ENCODE data around the gene GON4L.
"Not testable (repeated sequence)": the region's sequence is repeated elsewhere in the genome, so short reads cannot be mapped to it uniquely, and the experiment has no call there.

Gene GON4L

GRCh38 chr1:155717041-155717440 lies 140.0 kb downstream of the GON4L start:
- Histone ChIP-seq H3F3A (ENCODE audit: control insufficient read depth, insufficient read depth) (no peaks in the 10 kb centered on the region), H3K36me3 (ENCODE audit: control insufficient read depth, low read length) (peaks cover 60% of the 10 kb centered on the region), H3K4me2 (ENCODE audit: low read length) (no peak overlapping the region), H3K9me3 (ENCODE audit: control insufficient read depth, insufficient read depth, low read length) (no peaks in the 10 kb centered on the region), H3K27me3 (ENCODE audit: control insufficient read depth, low read length) (no peaks in the 10 kb centered on the region), H3K27ac (ENCODE audit: low read depth, low read length) (no peak overlapping the region), H4K20me1 (ENCODE audit: control insufficient read depth, insufficient read depth, low read depth, low read length) (no peaks in the 10 kb centered on the region), H3K4me1 (ENCODE audit: control insufficient read depth, low read length) (peaks cover 13% of the 10 kb centered on the region), H3K4me3 (ENCODE audit: low read length) (no peak overlapping the region), H3K79me2 (ENCODE audit: control insufficient read depth, low read length) (peaks cover 31% of the 10 kb centered on the region), H3K9me2 (replicated peaks; ENCODE audit: control insufficient read depth, low read length) (no peaks in the 10 kb centered on the region)
- TF ChIP-seq CTCF (IDR thresholded peaks at IDR 0.05; ENCODE audit: low read depth, low read length, poor library complexity, severe bottlenecking) (no peak), EZH2phosphoT487 (IDR thresholded peaks at IDR 0.05; ENCODE audit: borderline replicate concordance, low read length) (no peak)

- Histone ChIP-seq H3K4me3 (ENCODE audit: low read length) (no peak overlapping the region), H3K27me3 (ENCODE audit: control insufficient read depth, low read length) (no peaks in the 10 kb centered on the region), H3K27ac (ENCODE audit: low read depth, low read length) (no peak overlapping the region), H3F3A (ENCODE audit: control insufficient read depth, insufficient read depth) (no peaks in the 10 kb centered on the region), H3K79me2 (ENCODE audit: control insufficient read depth, low read length) (peaks cover 31% of the 10 kb centered on the region), H3K4me1 (ENCODE audit: control insufficient read depth, low read length) (peaks cover 13% of the 10 kb centered on the region), H3K36me3 (ENCODE audit: control insufficient read depth, low read length) (peaks cover 53% of the 10 kb centered on the region), H3K4me2 (ENCODE audit: low read length) (no peak overlapping the region), H4K20me1 (ENCODE audit: control insufficient read depth, insufficient read depth, low read depth, low read length) (no peaks in the 10 kb centered on the region), H3K9me3 (ENCODE audit: control insufficient read depth, insufficient read depth, low read length) (no peaks in the 10 kb centered on the region), H3K9me2 (replicated peaks; ENCODE audit: control insufficient read depth, low read length) (no peaks in the 10 kb centered on the region)
- no peak for TF ChIP-seq CTCF (IDR thresholded peaks at IDR 0.05; ENCODE audit: low read depth, low read length, poor library complexity, severe bottlenecking)
- no peak for TF ChIP-seq EZH2phosphoT487 (IDR thresholded peaks at IDR 0.05; ENCODE audit: borderline replicate concordance, low read length)
Observed at GRCh38 chr1:155715777-155716176, 141.2 kb downstream of the GON4L start.

GRCh38 chr1:155715056-155715455 lies 142.0 kb downstream of the GON4L start:
- not testable (repeated sequence) for H3K27me3 ChIP-seq (ENCODE audit: control insufficient read depth, low read length); H4K20me1 ChIP-seq (ENCODE audit: control insufficient read depth, insufficient read depth, low read depth, low read length); H3K4me3 ChIP-seq (ENCODE audit: low read length); H3K9me3 ChIP-seq (ENCODE audit: control insufficient read depth, insufficient read depth, low read length); H3F3A ChIP-seq (ENCODE audit: control insufficient read depth, insufficient read depth); H3K4me2 ChIP-seq (ENCODE audit: low read length); H3K9me2 ChIP-seq (replicated peaks; ENCODE audit: control insufficient read depth, low read length); H3K27ac ChIP-seq (ENCODE audit: low read depth, low read length)
- Histone ChIP-seq H3K4me1 (ENCODE audit: control insufficient read depth, low read length) (peaks cover 13% of the 10 kb centered on the region), H3K79me2 (ENCODE audit: control insufficient read depth, low read length) (peaks cover 31% of the 10 kb centered on the region), H3K36me3 (ENCODE audit: control insufficient read depth, low read length) (peaks cover 50% of the 10 kb centered on the region)

GRCh38 chr1:155713075-155713474 lies 143.9 kb downstream of the GON4L start:
- H3K4me2 ChIP-seq (ENCODE audit: low read length) = no peak overlapping the region
- H3K4me3 ChIP-seq (ENCODE audit: low read length) = no peak overlapping the region
- TF ChIP-seq CTCF (IDR thresholded peaks at IDR 0.05; ENCODE audit: low read depth, low read length, poor library complexity, severe bottlenecking) (no peak), EZH2phosphoT487 (IDR thresholded peaks at IDR 0.05; ENCODE audit: borderline replicate concordance, low read length) (no peak)
- H3K4me1 ChIP-seq (ENCODE audit: control insufficient read depth, low read length) = peaks cover 13% of the 10 kb centered on the region
- no peaks in the 10 kb centered on the region for H4K20me1 ChIP-seq (ENCODE audit: control insufficient read depth, insufficient read depth, low read depth, low read length)
- H3K36me3 ChIP-seq (ENCODE audit: control insufficient read depth, low read length) = peaks cover 45% of the 10 kb centered on the region
- no peaks in the 10 kb centered on the region for H3F3A ChIP-seq (ENCODE audit: control insufficient read depth, insufficient read depth)
- H3K27me3 ChIP-seq (ENCODE audit: control insufficient read depth, low read length) = no peaks in the 10 kb centered on the region
- H3K79me2 ChIP-seq (ENCODE audit: control insufficient read depth, low read length) = peaks cover 47% of the 10 kb centered on the region
- H3K9me2 ChIP-seq (replicated peaks; ENCODE audit: control insufficient read depth, low read length) = no peaks in the 10 kb centered on the region
- no peaks in the 10 kb centered on the region for H3K9me3 ChIP-seq (ENCODE audit: control insufficient read depth, insufficient read depth, low read length)
- no peak overlapping the region for H3K27ac ChIP-seq (ENCODE audit: low read depth, low read length)

- not testable (repeated sequence) for H3F3A ChIP-seq (ENCODE audit: control insufficient read depth, insufficient read depth); H3K27ac ChIP-seq (ENCODE audit: low read depth, low read length); H3K27me3 ChIP-seq (ENCODE audit: control insufficient read depth, low read length); H3K4me2 ChIP-seq (ENCODE audit: low read length); H3K4me3 ChIP-seq (ENCODE audit: low read length); H3K9me2 ChIP-seq (replicated peaks; ENCODE audit: control insufficient read depth, low read length); H4K20me1 ChIP-seq (ENCODE audit: control insufficient read depth, insufficient read depth, low read depth, low read length); H3K9me3 ChIP-seq (ENCODE audit: control insufficient read depth, insufficient read depth, low read length)
- Histone ChIP-seq H3K36me3 (ENCODE audit: control insufficient read depth, low read length) (peaks cover 42% of the 10 kb centered on the region), H3K4me1 (ENCODE audit: control insufficient read depth, low read length) (peaks cover 13% of the 10 kb centered on the region), H3K79me2 (ENCODE audit: control insufficient read depth, low read length) (peaks cover 50% of the 10 kb centered on the region)
Observed at GRCh38 chr1:155712636-155713035, 144.4 kb downstream of the GON4L start.

- H3K27me3 ChIP-seq (ENCODE audit: control insufficient read depth, low read length); H3K9me3 ChIP-seq (ENCODE audit: control insufficient read depth, insufficient read depth, low read length); H3F3A ChIP-seq (ENCODE audit: control insufficient read depth, insufficient read depth); H3K9me2 ChIP-seq (replicated peaks; ENCODE audit: control insufficient read depth, low read length); H4K20me1 ChIP-seq (ENCODE audit: control insufficient read depth, insufficient read depth, low read depth, low read length); H3K4me1 ChIP-seq (ENCODE audit: control insufficient read depth, low read length); H3K4me3 ChIP-seq (ENCODE audit: low read length); H3K27ac ChIP-seq (ENCODE audit: low read depth, low read length); H3K4me2 ChIP-seq (ENCODE audit: low read length): not testable (repeated sequence)
- peaks cover 51% of the 10 kb centered on the region for H3K79me2 ChIP-seq (ENCODE audit: control insufficient read depth, low read length)
- peaks cover 33% of the 10 kb centered on the region for H3K36me3 ChIP-seq (ENCODE audit: control insufficient read depth, low read length)
Observed at GRCh38 chr1:155711457-155711856, 145.6 kb downstream of the GON4L start.
